OCI-LY7 (cell line): ENCODE measurements around the gene CPEB1. TPM values are rescaled to one million over a fixed set of nuclear protein-coding genes. Genes with fewer than 3 reads are reported as not detected.

ENCODE experiments used
- BruUV-seq: library from RNA; stranded (reverse); fragments of 400-500 nt; replicated peaks from 2 replicates; lab custom pipeline; 2021; lab: Mats Ljungman, UMichigan
- CTCF ChIA-PET: fragments of 300-600 bp; sonication (Branson Sonifier 250); formaldehyde crosslinking; loops from one replicate; lab custom pipeline; 2022; ENCODE audit warnings: antibody characterized with exemption; ENCODE audit not compliant: unreplicated experiment; lab: Charles Lee
- POLR2A ChIA-PET: fragments of 300-600 bp; sonication (Branson Sonifier 250); formaldehyde crosslinking; loops from one replicate; lab custom pipeline; 2022; ENCODE audit warnings: antibody characterized with exemption; lab: Charles Lee
- DNase-seq: peaks from one replicate; pipeline ENCODE4 v3.0.0-alpha.2; 2015; ENCODE audit warnings: low spot score
- H2AFZ ChIP-seq: fragments of 200-600 bp; sonication (generic), shearing (Covaris generic); 2 replicates; pipeline ENCODE4 v1.6.1; 2014; ENCODE audit warnings: mild to moderate bottlenecking, antibody characterized with exemption, low read length, moderate library complexity
- H3K27ac ChIP-seq: fragments of 200-600 bp; sonication (generic); 2 replicates; pipeline ENCODE4 v1.5.1; 2014; ENCODE audit warnings: mixed run types, low read depth, mild to moderate bottlenecking, moderate library complexity, low read length, inconsistent platforms; ENCODE audit not compliant: poor library complexity, severe bottlenecking
- H3K36me3 ChIP-seq: fragments of 200-600 bp; sonication (generic); 2 replicates; pipeline ENCODE4 v1.6.1; 2014; ENCODE audit warnings: mild to moderate bottlenecking, antibody characterized with exemption, low read length, moderate library complexity, mixed read lengths; ENCODE audit not compliant: insufficient read depth
- H3K4me1 ChIP-seq: fragments of 200-600 bp; sonication (generic); 2 replicates; pipeline ENCODE4 v1.5.1; 2014; ENCODE audit warnings: mild to moderate bottlenecking, low read length; ENCODE audit not compliant: insufficient read depth, poor library complexity, severe bottlenecking
- H3K4me2 ChIP-seq: fragments of 200-600 bp; sonication (generic); 2 replicates; pipeline ENCODE4 v1.6.1; 2014; ENCODE audit warnings: mild to moderate bottlenecking, low read length
- H3K4me3 ChIP-seq: fragments of 200-600 bp; sonication (generic); 2 replicates; pipeline ENCODE4 v1.5.1; 2014; ENCODE audit warnings: mild to moderate bottlenecking, low read depth, low read length; ENCODE audit not compliant: poor library complexity, severe bottlenecking
- H3K79me2 ChIP-seq: fragments of 200-600 bp; sonication (generic); 2 replicates; pipeline ENCODE4 v1.6.1; 2016; ENCODE audit warnings: low read depth, mild to moderate bottlenecking, low read length, moderate library complexity, mixed read lengths; ENCODE audit not compliant: insufficient read depth
- H3K9me2 ChIP-seq: fragments of 200-600 bp; sonication (generic); 2 replicates; pipeline ENCODE4 v1.6.1; 2016; ENCODE audit warnings: mild to moderate bottlenecking, low read length, mixed read lengths; ENCODE audit not compliant: insufficient read depth
- H3K9me3 ChIP-seq: fragments of 200-600 bp; sonication (generic); 2 replicates; pipeline ENCODE4 v1.6.1; 2014; ENCODE audit warnings: mild to moderate bottlenecking, mixed run types, low read length, mixed read lengths
- H4K20me1 ChIP-seq: fragments of 200-600 bp; sonication (generic); 2 replicates; pipeline ENCODE4 v1.6.1; 2014; ENCODE audit warnings: mild to moderate bottlenecking, antibody characterized with exemption, low read length, moderate library complexity, mixed read lengths; ENCODE audit not compliant: insufficient read depth
- CTCF ChIP-seq: fragments of 200-600 bp; sonication (generic); conservative IDR thresholded peaks from 2 replicates; pipeline ENCODE4 v1.5.1; 2014; ENCODE audit warnings: mild to moderate bottlenecking, antibody characterized with exemption, low read length, moderate library complexity, mixed read lengths
- EZH2phosphoT487 ChIP-seq: fragments of 200-600 bp; sonication (generic); IDR thresholded peaks from 2 replicates; pipeline ENCODE4 v1.6.1; 2018; ENCODE audit warnings: low read depth, borderline replicate concordance, mild to moderate bottlenecking, mixed run types, antibody characterized with exemption, low read length, moderate library complexity, mixed read lengths
- intact Hi-C: fragments of 100-400 bp; cut with micrococcal nuclease; formaldehyde crosslinking; loops from one replicate; pipeline ENCODE4 v1.10.0; 2022; ENCODE audit not compliant: unreplicated experiment
- total RNA-seq, 2 experiments: library from RNA; depleted of rRNA in 1 of 2; stranded (reverse); fragments of >200 nt in 1 of 2; shearing (Covaris generic) in 1 of 2; gene quantifications; 2 replicates each; pipeline ENCODE4 v1.2.3, GENCODE V29; 2014 to 2022

CPEB1 gene
- total RNA-seq, 2 experiments from 2014 or later, result not detected

DNA sequence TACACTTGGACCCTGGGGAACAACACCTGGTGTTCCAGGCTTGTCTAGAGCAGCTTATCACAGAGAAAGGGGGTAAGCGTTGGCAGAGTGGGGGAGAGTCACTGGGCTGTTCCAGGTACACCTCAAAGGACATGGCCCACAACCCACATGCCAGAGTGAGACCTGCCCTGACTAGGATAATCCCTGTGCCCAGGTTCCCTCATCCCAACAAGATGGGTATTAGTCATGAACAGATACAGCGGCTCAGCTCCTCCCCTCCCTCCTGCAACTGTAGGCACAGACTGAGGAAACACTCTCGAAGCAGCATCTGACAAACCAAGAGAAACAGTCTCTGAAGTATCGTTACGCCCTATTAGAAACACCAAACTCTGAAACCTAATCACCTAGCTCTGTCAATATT, 74.9 kb downstream of the CPEB1 start:
- Histone ChIP-seq H3K4me1 (no peaks in the 10 kb centered on the region), H4K20me1 (no peaks in the 10 kb centered on the region), H3K27ac (no peak overlapping the region), H3K4me3 (no peak overlapping the region), H2AFZ (no peak overlapping the region), H3K79me2 (no peaks in the 10 kb centered on the region), H3K9me3 (no peaks in the 10 kb centered on the region), H3K4me2 (no peak overlapping the region), H3K9me2 (no peaks in the 10 kb centered on the region), H3K36me3 (no peaks in the 10 kb centered on the region)
- TF ChIP-seq CTCF (no peak), EZH2phosphoT487 (no peak)
- intact Hi-C loops, result no loop called here
- POLR2A ChIA-PET, result no interaction called here
- BruUV-seq, result no TSS peak
- CTCF ChIA-PET, result no interaction called here
- DNase-seq, result no peak

DNA sequence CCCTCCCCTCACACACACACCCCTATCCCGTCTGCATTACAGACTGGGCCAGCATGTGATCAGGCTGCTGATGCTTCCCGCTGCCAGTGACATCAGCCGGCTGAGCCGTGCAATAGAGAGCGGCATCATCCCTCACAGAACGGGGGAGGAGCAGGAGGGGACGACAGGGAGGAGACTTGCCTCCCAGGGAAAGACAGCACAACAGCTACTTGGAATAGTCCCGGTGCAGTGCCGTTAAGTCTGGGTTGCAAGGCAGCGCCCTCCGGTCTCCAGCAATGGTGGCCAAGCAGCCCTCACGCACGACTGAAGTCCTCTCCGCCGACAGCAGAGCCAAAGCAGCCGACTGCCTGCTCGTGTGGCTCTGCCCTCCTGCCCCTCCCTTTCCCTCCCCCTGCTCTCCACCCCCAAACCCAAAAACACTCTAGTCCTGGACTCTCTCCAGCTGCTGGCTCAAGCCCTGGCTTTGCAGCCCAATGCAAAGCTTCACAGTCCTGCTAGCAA, 75.4 kb downstream of the CPEB1 start:
- intact Hi-C loops, result no loop called here
- no peaks in the 10 kb centered on the region for H3K9me3 ChIP-seq
- H3K79me2 ChIP-seq, result no peaks in the 10 kb centered on the region
- no peak overlapping the region for H3K4me2 ChIP-seq
- POLR2A ChIA-PET, result no interaction called here
- H3K4me1 ChIP-seq, result no peaks in the 10 kb centered on the region
- H3K27ac ChIP-seq, result no peak overlapping the region
- no peak overlapping the region for H3K4me3 ChIP-seq
- TF ChIP-seq EZH2phosphoT487, result no peak
- TF ChIP-seq CTCF, result no peak
- H4K20me1 ChIP-seq, result no peaks in the 10 kb centered on the region
- CTCF ChIA-PET, result no interaction called here
- H2AFZ ChIP-seq, result no peak overlapping the region
- H3K9me2 ChIP-seq, result no peaks in the 10 kb centered on the region
- no TSS peak for BruUV-seq
- DNase-seq, result no peak
- H3K36me3 ChIP-seq, result no peaks in the 10 kb centered on the region

- CTCF ChIA-PET, result no interaction called here
- intact Hi-C loops, result no loop called here
- no peak overlapping the region for H2AFZ ChIP-seq
- H3K79me2 ChIP-seq, result no peaks in the 10 kb centered on the region
- no TSS peak for BruUV-seq
- H3K4me1 ChIP-seq, result no peaks in the 10 kb centered on the region
- H3K9me2 ChIP-seq, result no peaks in the 10 kb centered on the region
- DNase-seq, result no peak
- H4K20me1 ChIP-seq, result no peaks in the 10 kb centered on the region
- H3K9me3 ChIP-seq, result no peaks in the 10 kb centered on the region
- H3K27ac ChIP-seq, result no peak overlapping the region
- no peaks in the 10 kb centered on the region for H3K36me3 ChIP-seq
- no peak overlapping the region for H3K4me2 ChIP-seq
- TF ChIP-seq EZH2phosphoT487 (no peak), CTCF (no peak)
- H3K4me3 ChIP-seq, result no peak overlapping the region
- POLR2A ChIA-PET, result interaction anchor here (0.6 kb wide), 1 partner anchor 11 kb away, joined by 3 read pairs; no protein-coding TSS in a partner anchor
These were observed 76.2 kb downstream of the CPEB1 start for GRCh38 chr15:82570721-82571508.
